Measurements from ENCODE around the gene CFI. TPM values are rescaled to one million over a fixed set of nuclear protein-coding genes. Genes with fewer than 3 reads are reported as not detected.

Gene CFI
- 1.8 and 4.9 TPM in 2 replicates for total RNA-seq

GRCh38 chr4:109801895-109802319 is at the start of gene CFI:
CFI (minus strand) TSS chr4:109801999; CDS start chr4:109801971, 28 bp downstream.

GRCh38 chr4:109847896-109848442 is 46.2 kb upstream of the CFI start, which contains the start of gene LRIT3:
LRIT3 (plus strand) TSS chr4:109848107; CDS start chr4:109848202, 95 bp downstream.

GRCh38 chr4:109827672-109828071 is 25.9 kb upstream of the CFI start, which contains the start of gene RRH:
RRH (plus strand) TSS chr4:109827972; CDS start chr4:109828028, 56 bp downstream.

DNA sequence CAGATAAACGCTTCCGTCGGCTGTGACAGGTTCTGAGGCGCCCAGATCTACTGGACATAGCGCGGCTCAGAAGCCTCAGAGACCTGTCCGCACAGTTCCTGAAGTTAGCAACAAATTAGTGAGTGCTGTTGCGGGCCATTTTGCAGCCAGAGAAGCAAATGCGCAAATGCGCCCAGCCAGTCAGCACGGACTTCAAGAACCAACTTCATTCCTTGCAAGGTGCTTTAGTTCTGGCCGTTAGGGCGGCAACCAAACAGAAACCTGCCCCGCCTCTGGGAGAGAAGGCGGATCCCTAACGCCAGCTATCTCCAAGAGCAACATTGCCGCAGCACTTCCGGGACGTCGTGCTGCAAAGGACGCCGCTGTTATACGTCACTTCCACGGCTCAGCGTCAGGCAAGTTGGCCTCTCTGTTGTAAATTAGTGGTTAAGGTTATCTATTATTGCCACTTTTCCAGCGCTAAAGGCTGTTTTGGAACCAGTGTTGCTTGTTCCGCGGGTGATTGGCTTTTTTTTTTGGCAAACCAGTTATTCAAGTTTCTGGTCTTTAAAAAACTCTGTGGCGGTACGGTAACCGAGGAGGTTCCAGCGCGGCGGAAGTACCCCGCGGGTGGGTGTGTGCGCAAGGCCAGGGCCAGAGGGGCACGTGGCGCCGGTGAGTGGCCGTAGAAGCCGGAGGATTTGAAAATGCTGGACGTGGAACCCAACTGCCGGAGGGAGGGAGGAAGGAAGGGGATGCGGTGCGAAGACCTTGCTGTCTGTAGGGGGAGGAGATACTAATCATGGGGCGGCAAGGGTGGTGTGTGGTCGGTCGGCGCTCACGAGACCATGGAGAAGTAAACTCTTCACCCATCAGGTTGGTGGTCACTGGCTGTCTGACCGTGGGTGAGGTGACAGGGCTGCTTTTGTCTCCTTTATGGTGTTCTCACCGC is 13.6 kb upstream of the CFI start, which contains the start of gene GAR1:
TSS of gene GAR1 (plus strand) at position 612 of the 931 bp plus-strand sequence. CDS start 403 bp downstream, outside the sequence.

GRCh38 chr4:109729718-109730618 is 71.8 kb downstream of the CFI start, which contains the start of gene PLA2G12A:
PLA2G12A (minus strand) TSS chr4:109730070; CDS start chr4:109729809, 261 bp downstream.

GRCh38 chr4:109702950-109703663 is 98.7 kb downstream of the CFI start, which contains the start of gene CASP6:
CASP6 (minus strand) TSS chr4:109703445; CDS start chr4:109703395, 50 bp downstream.

Other genes starting within 250 kb of the CFI start
- gene MCUB, start 241.8 kb downstream of the CFI start, total RNA-seq = 18.3 and 21.8 TPM in 2 replicates
- 29.9 and 35.0 TPM in 2 replicates for gene CASP6, start 98.6 kb downstream of the CFI start, total RNA-seq
- gene PLA2G12A, start 71.9 kb downstream of the CFI start, total RNA-seq = 53.1 and 88.4 TPM in 2 replicates
- 1.4 and 2.7 TPM in 2 replicates for gene GAR1, start 13.8 kb upstream of the CFI start, total RNA-seq
- not detected in 2 replicates for gene RRH, start 26.0 kb upstream of the CFI start, total RNA-seq
- under 0.01 TPM in 2 replicates for gene LRIT3, start 46.1 kb upstream of the CFI start, total RNA-seq
- gene EGF, start 110.9 kb upstream of the CFI start, total RNA-seq = under 0.01 and 0.26 TPM in 2 replicates